CD4-positive, alpha-beta T cell (primary cell): Measurements from ENCODE around the gene PDE7B. TPM values are rescaled to one million over a fixed set of nuclear protein-coding genes. Genes with fewer than 3 reads are reported as not detected.
A peak's percentile ranks its signal among the peaks of the same experiment; 100 is the strongest.

Experiments used
- ATAC-seq: fragments of 200-7000 bp; cut with Tn5 transposase; one replicate; pipeline ENCODE4 v1.10.0; 2022; ENCODE audit warnings: mild to moderate bottlenecking; ENCODE audit not compliant: poor library complexity
- CTCF ChIA-PET: fragments of 350-600 bp; sonication (Branson Sonifier 250); formaldehyde crosslinking; loops from one replicate; lab custom pipeline; 2021; ENCODE audit warnings: antibody characterized with exemption, inconsistent platforms; lab: Charles Lee
- POLR2A ChIA-PET: fragments of 350-600 bp; sonication (Branson Sonifier 250); formaldehyde crosslinking; loops from one replicate; lab custom pipeline; 2021; ENCODE audit warnings: antibody characterized with exemption, inconsistent platforms; lab: Charles Lee
- DNase-seq, 14 experiments: peaks; one replicate each; pipeline ENCODE4 v3.0.0-alpha.2; 2013 to 2020; ENCODE audit warnings: mixed read lengths in 2 of 14
- H3K27ac ChIP-seq, 2 donors: one replicate each; pipeline versions ENCODE4 v1.5.1 to v1.7.0; 2013; ENCODE audit warnings: low read length in 2 of 2, low read depth in 1 of 2, mild to moderate bottlenecking in 1 of 2
- H3K27me3 ChIP-seq, 2 experiments: 1 replicate in 1 of 2; 2 replicates in 1 of 2; pipeline versions ENCODE4 v1.6.1 to v1.7.0; 2013; ENCODE audit warnings: low read length in 2 of 2, control low read depth in 1 of 2, mild to moderate bottlenecking in 1 of 2, moderate library complexity in 1 of 2; ENCODE audit not compliant: insufficient read depth in 2 of 2, control insufficient read depth in 1 of 2
- H3K36me3 ChIP-seq: one replicate; pipeline ENCODE4 v1.6.1; 2013; ENCODE audit warnings: low read length, control low read depth; ENCODE audit not compliant: insufficient read depth
- H3K4me1 ChIP-seq: one replicate; pipeline ENCODE4 v1.6.1; 2013; ENCODE audit warnings: low read length, control low read depth; ENCODE audit not compliant: insufficient read depth
- H3K4me3 ChIP-seq: one replicate; pipeline ENCODE4 v1.5.1; 2013; ENCODE audit warnings: mild to moderate bottlenecking, low read length, moderate library complexity
- H3K9me3 ChIP-seq, 2 experiments: 1 replicate in 1 of 2; 2 replicates in 1 of 2; pipeline versions ENCODE4 v1.6.1 to v1.7.0; 2013; ENCODE audit warnings: low read length in 2 of 2, mild to moderate bottlenecking in 2 of 2, control low read depth in 1 of 2, moderate library complexity in 1 of 2; ENCODE audit not compliant: control insufficient read depth in 1 of 2, insufficient read depth in 1 of 2
- H3K27ac Mint-ChIP-seq: one replicate; pipeline ENCODE4 v1.8.0; 2020; ENCODE audit warnings: mixed read lengths
- H3K27me3 Mint-ChIP-seq: one replicate; pipeline ENCODE4 v1.8.0; 2021; ENCODE audit warnings: mixed read lengths
- H3K36me3 Mint-ChIP-seq: one replicate; pipeline ENCODE4 v1.8.0; 2021; ENCODE audit warnings: low read depth, mixed read lengths
- H3K4me1 Mint-ChIP-seq: one replicate; pipeline ENCODE4 v1.8.0; 2021; ENCODE audit warnings: low read depth, mixed read lengths
- H3K4me3 Mint-ChIP-seq: one replicate; pipeline ENCODE4 v1.8.0; 2020; ENCODE audit warnings: mild to moderate bottlenecking, mixed read lengths
- H3K9me3 Mint-ChIP-seq: one replicate; pipeline ENCODE4 v1.8.0; 2020; ENCODE audit warnings: mixed read lengths
- intact Hi-C, 2 experiments: fragments of 100-400 bp; cut with DNase I in 1 of 2; cut with micrococcal nuclease in 1 of 2; formaldehyde crosslinking; loops; one replicate each; pipeline versions ENCODE4 v1.15.1 to v1.9.0; 2023 to 2025; cut with DNase I, micrococcal nuclease
- total RNA-seq, 174 experiments: library from RNA in 2 of 174; stranded (reverse) in 2 of 174; gene quantifications; one replicate each; pipeline ENCODE4 v1.2.3 and lab custom pipeline; 2021 to 2026
- TF ChIP-seq, protein P1 (sequence below): fragments of 200-600 bp; IDR thresholded peaks from one replicate; pipeline ENCODE4 v1.8.0; 2022; ENCODE audit warnings: antibody characterized with exemption, mild to moderate bottlenecking

Gene PDE7B
- total RNA-seq, 2 experiments from 2014 or later = 0.25 to 0.34 TPM

DNA sequence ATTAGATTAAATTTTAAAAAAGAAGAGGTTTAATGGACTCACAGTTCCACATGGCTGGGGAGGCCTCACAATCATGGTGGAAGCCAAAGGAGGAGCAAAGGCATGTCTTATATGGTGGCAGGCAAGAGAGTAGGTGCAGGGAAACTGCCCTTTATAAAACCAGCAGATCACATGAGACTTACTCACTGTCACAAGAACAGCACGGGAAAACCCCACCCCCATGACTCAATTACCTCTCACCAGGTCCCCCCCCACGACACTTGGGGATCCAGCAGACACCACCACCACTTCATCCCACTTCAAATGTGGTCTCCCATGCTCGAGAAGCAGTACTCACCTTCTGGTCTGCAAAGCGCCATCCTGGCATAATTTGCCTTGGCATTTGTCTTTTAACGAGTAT, 374.0 kb downstream of the PDE7B start:
- TF ChIP-seq, protein P1, sequence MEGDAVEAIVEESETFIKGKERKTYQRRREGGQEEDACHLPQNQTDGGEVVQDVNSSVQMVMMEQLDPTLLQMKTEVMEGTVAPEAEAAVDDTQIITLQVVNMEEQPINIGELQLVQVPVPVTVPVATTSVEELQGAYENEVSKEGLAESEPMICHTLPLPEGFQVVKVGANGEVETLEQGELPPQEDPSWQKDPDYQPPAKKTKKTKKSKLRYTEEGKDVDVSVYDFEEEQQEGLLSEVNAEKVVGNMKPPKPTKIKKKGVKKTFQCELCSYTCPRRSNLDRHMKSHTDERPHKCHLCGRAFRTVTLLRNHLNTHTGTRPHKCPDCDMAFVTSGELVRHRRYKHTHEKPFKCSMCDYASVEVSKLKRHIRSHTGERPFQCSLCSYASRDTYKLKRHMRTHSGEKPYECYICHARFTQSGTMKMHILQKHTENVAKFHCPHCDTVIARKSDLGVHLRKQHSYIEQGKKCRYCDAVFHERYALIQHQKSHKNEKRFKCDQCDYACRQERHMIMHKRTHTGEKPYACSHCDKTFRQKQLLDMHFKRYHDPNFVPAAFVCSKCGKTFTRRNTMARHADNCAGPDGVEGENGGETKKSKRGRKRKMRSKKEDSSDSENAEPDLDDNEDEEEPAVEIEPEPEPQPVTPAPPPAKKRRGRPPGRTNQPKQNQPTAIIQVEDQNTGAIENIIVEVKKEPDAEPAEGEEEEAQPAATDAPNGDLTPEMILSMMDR = no peak
- H3K27me3 Mint-ChIP-seq = no peaks in the 10 kb centered on the region
- intact Hi-C loops = loop anchor here in 1 of 2 experiments (5.0 kb wide), 1 partner anchor 193 kb away; no protein-coding TSS in a partner anchor
- Histone ChIP-seq H3K4me1 (peaks cover 7% of the 10 kb centered on the region), H3K36me3 (no peaks in the 10 kb centered on the region), H3K27me3 (no peaks in the 10 kb centered on the region), H3K9me3 (no peaks in the 10 kb centered on the region), H3K27ac (no peak overlapping the region), H3K4me3 (no peak overlapping the region)
- no peak overlapping the region for H3K4me3 Mint-ChIP-seq
- CTCF ChIA-PET = interaction anchor here (0.7 to 2.3 kb wide), 13 partner anchors 10 to 774 kb away, joined by 3 to 12 read pairs (median 6); partner anchors contain the start of gene BCLAF1
- POLR2A ChIA-PET = interaction anchor here (2.3 kb wide), 1 partner anchor 64 kb away, joined by 8 read pairs; the partner anchor contains the start of gene BCLAF1
- H3K27ac Mint-ChIP-seq = no peak overlapping the region
- ATAC-seq (no peak), DNase-seq (peak in 2 of 14 experiments; percentile 36 to 50)
- H3K36me3 Mint-ChIP-seq = no peaks in the 10 kb centered on the region
- H3K9me3 Mint-ChIP-seq = no peaks in the 10 kb centered on the region
- H3K4me1 Mint-ChIP-seq = peaks cover 12% of the 10 kb centered on the region

DNA sequence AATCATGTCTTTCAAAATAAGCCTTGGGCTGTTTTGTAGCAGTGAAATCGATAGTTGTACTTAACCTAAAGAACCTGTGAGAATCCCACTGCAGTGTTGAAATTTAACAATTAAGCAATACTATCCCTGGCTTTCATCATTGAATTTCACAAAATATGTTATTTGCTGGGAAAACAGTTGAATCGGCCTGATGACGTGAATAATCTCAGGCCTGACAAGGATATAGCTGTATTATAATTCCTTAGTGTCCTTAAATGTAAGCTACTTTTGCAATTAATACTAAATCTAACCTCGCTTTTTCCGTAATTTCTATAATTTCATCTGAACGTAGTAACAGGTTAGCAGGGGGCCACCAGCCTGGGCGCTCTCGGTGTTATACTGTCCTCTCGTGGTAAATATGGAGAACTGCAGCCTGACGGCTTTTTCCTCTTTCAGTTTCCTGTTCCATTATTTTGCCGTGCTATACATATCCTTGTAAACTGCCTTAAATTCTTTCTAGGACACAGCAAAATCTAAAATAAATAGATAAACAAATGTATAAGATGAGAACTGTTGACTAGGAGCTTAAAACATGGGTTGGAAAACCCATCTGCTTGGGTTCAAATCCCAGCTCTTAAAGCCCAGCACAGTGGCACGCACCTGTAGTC, 374.6 kb downstream of the PDE7B start:
- DNase-seq (peak; percentile 32 to 78 (median 44)), ATAC-seq (peak; percentile 91)
- no peak overlapping the region for H3K27ac ChIP-seq
- no peaks in the 10 kb centered on the region for H3K36me3 Mint-ChIP-seq
- H3K27ac Mint-ChIP-seq = no peak overlapping the region
- no peaks in the 10 kb centered on the region for H3K27me3 ChIP-seq
- H3K4me1 ChIP-seq = peaks cover 7% of the 10 kb centered on the region
- H3K9me3 ChIP-seq = no peaks in the 10 kb centered on the region
- peak overlapping the region; percentile 10 for H3K4me3 ChIP-seq
- H3K9me3 Mint-ChIP-seq = no peaks in the 10 kb centered on the region
- TF ChIP-seq, protein P1 = peak; percentile 100
- peaks cover 12% of the 10 kb centered on the region for H3K4me1 Mint-ChIP-seq
- ChIA-PET CTCF (interaction anchor here (0.6 to 2.3 kb wide), 23 partner anchors 8 to 1598 kb away, joined by 3 to 12 read pairs (median 4); partner anchors contain the start of gene BCLAF1), POLR2A (interaction anchor here (0.8 to 2.3 kb wide), 2 partner anchors 25 to 63 kb away, joined by 3 to 8 read pairs; partner anchors contain the start of genes BCLAF1 and MTFR2)
- no peaks in the 10 kb centered on the region for H3K36me3 ChIP-seq
- H3K4me3 Mint-ChIP-seq = peak overlapping the region; percentile 59
- no peaks in the 10 kb centered on the region for H3K27me3 Mint-ChIP-seq
- intact Hi-C loops = loop anchor here (1.0 to 5.0 kb wide), 12 partner anchors 91 to 775 kb away; no protein-coding TSS in a partner anchor

DNA sequence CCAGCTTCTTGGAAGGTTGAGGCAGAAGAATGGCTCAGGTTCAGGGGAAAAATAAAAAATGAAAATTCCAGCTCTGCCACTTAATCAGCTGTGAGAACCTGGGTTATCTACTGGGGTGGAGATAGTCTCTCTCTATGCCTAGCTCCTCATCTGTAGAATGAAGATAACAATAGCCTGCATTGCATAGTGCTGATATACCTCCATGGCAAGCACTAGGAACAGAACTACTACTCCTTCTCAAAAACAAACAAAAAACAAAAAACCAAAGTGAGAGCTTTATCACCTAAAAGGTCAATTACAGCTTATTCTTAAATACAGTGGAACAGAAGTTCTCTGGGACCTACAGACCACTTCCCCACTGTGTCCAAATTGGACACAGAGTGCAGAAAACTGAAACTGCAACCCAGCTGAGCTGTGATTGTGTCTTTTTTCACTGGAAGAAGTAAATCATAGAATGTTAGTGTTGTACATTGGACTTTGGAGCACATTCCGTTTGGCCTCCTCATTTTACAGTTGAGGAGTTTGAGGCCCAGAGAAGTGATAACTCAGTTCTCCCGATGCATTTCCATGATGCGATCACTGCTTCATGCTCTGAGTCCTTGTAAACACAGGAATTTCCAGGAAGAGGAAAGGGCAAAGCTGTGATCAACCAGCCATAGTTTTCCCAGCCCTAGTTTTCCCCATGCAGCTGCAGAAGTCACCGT, 375.3 kb downstream of the PDE7B start:
- peaks cover 12% of the 10 kb centered on the region for H3K4me1 Mint-ChIP-seq
- no peak overlapping the region for H3K27ac Mint-ChIP-seq
- ATAC-seq (peak; percentile 28), DNase-seq (peak in 1 of 14 experiments; percentile 7)
- POLR2A ChIA-PET = interaction anchor here (0.8 to 2.3 kb wide), 2 partner anchors 24 to 62 kb away, joined by 3 to 8 read pairs; partner anchors contain the start of genes BCLAF1 and MTFR2
- no peaks in the 10 kb centered on the region for H3K9me3 ChIP-seq
- H3K36me3 Mint-ChIP-seq = no peaks in the 10 kb centered on the region
- peak overlapping the region; percentile 10 for H3K4me3 ChIP-seq
- no peaks in the 10 kb centered on the region for H3K36me3 ChIP-seq
- intact Hi-C loops = loop anchor here (1.0 to 5.0 kb wide), 12 partner anchors 90 to 776 kb away; no protein-coding TSS in a partner anchor
- TF ChIP-seq, protein P1 = no peak
- no peaks in the 10 kb centered on the region for H3K9me3 Mint-ChIP-seq
- peaks cover 7% of the 10 kb centered on the region for H3K4me1 ChIP-seq
- H3K27me3 Mint-ChIP-seq = no peaks in the 10 kb centered on the region
- no peaks in the 10 kb centered on the region for H3K27me3 ChIP-seq
- CTCF ChIA-PET = interaction anchor here (0.6 to 2.3 kb wide), 22 partner anchors 9 to 1599 kb away, joined by 3 to 12 read pairs (median 4); partner anchors contain the start of gene BCLAF1
- H3K4me3 Mint-ChIP-seq = peak overlapping the region; percentile 59
- no peak overlapping the region for H3K27ac ChIP-seq
